Lung (tissue), 12 donors: ENCODE results near the gene MAP3K14. TPM values are rescaled to one million over a fixed set of nuclear protein-coding genes. Genes with fewer than 3 reads are reported as not detected.

Source experiments
- ATAC-seq: fragments of 200-7000 bp; cut with Tn5 transposase; one replicate; pipeline ENCODE4 v1.9.1; 2020; ENCODE audit warnings: moderate number of reproducible peaks; ENCODE audit not compliant: insufficient read depth, low FRiP score
- DNase-seq, 3 donors: peaks; one replicate each; pipeline ENCODE4 v3.0.0-alpha.2; 2013 to 2017
- H3K27ac ChIP-seq, 2 donors: one replicate each; pipeline ENCODE4 v1.5.1; 2013; ENCODE audit warnings: mild to moderate bottlenecking in 2 of 2, moderate library complexity in 2 of 2, control low read depth in 1 of 2, inconsistent platforms in 1 of 2, low read depth in 1 of 2, low read length in 1 of 2
- H3K27me3 ChIP-seq, 3 donors: one replicate each; pipeline ENCODE4 v1.5.1; 2013; ENCODE audit warnings: low read length in 2 of 3; ENCODE audit not compliant: control insufficient read depth in 3 of 3, insufficient read depth in 3 of 3
- H3K36me3 ChIP-seq, 4 donors: one replicate each; pipeline ENCODE4 v1.5.1; 2013; ENCODE audit warnings: low read length in 4 of 4, mild to moderate bottlenecking in 1 of 4, moderate library complexity in 1 of 4; ENCODE audit not compliant: control insufficient read depth in 4 of 4, insufficient read depth in 4 of 4
- H3K4me1 ChIP-seq, 5 donors: one replicate each; pipeline ENCODE4 v1.5.1; 2013; ENCODE audit warnings: low read length in 5 of 5, mild to moderate bottlenecking in 2 of 5, moderate library complexity in 1 of 5; ENCODE audit not compliant: control insufficient read depth in 5 of 5, insufficient read depth in 5 of 5
- H3K4me3 ChIP-seq: one replicate; pipeline ENCODE4 v1.5.1; 2013; ENCODE audit warnings: mild to moderate bottlenecking, control low read depth, moderate library complexity
- H3K9ac ChIP-seq, 2 donors: one replicate each; pipeline ENCODE4 v1.5.1; 2013; ENCODE audit warnings: low read length in 2 of 2, control low read depth in 1 of 2; ENCODE audit not compliant: insufficient read depth in 1 of 2
- H3K9me3 ChIP-seq, 4 donors: one replicate each; pipeline ENCODE4 v1.5.1; 2013; ENCODE audit warnings: low read length in 3 of 4, mild to moderate bottlenecking in 1 of 4, moderate library complexity in 1 of 4; ENCODE audit not compliant: control insufficient read depth in 4 of 4, insufficient read depth in 3 of 4
- CTCF ChIP-seq: IDR thresholded peaks from 2 replicates; pipeline ENCODE4 v1.5.1; 2012; ENCODE audit warnings: mild to moderate bottlenecking; ENCODE audit errors: control extremely low read depth, extremely low read depth
- WGBS, 2 donors: extraction: QIAGEN DNeasy Blood & Tissue Kit; methylation state at CpG; one replicate each; pipeline ENCODE4 v1.1.7; 2013; 5-methylcytosine and 5-hydroxymethylcytosine counted together
- polyA plus RNA-seq, 2 donors: library from polyadenylated mRNA; stranded (reverse); fragments of 200-250 nt; gene quantifications; one replicate each; pipeline ENCODE4 v1.2.1, GENCODE V29; 2013
- total RNA-seq, 2 donors: library from RNA; depleted of rRNA in 1 of 2; stranded (reverse); fragments of >200 nt in 1 of 2; gene quantifications; one replicate each; pipeline ENCODE4 v1.2.1, GENCODE V29; 2014 to 2021
- donor health status: control.
- donor health status: control.
- donor health status: Bipolar disorder and iron deficiency.
- donor health status: healthy.
- donor health status: DM: yes; HTN: yes; CAD: no.

Gene MAP3K14
- total and polyA plus RNA-seq, 4 donors = 5.9 to 13.5 (median 7.8) TPM

GRCh38 chr17:45363498-45363897, 46.7 kb upstream of the MAP3K14 start:
- Histone ChIP-seq H3K9me3 (no peaks in the 10 kb centered on the region), H3K9ac (no peak overlapping the region), H3K27ac (no peak overlapping the region), H3K4me1 (peaks cover 0 to 6% (median 0%) of the 10 kb centered on the region in 5 donors), H3K36me3 (no peaks in the 10 kb centered on the region), H3K4me3 (no peak overlapping the region), H3K27me3 (peaks cover 0 to 3% (median 2%) of the 10 kb centered on the region in 3 donors)
- DNase-seq (no peak), ATAC-seq (no peak)
- no peak for TF ChIP-seq CTCF
- 88 to 93% methylated on average over 3 of the region's 3 CpGs for WGBS, 2 donors

GRCh38 chr17:45361976-45362375, 45.2 kb upstream of the MAP3K14 start:
- Histone ChIP-seq H3K4me1 (peaks cover 0 to 6% (median 0%) of the 10 kb centered on the region in 5 donors), H3K4me3 (no peak overlapping the region), H3K9me3 (no peaks in the 10 kb centered on the region), H3K27me3 (peaks cover 0 to 3% (median 2%) of the 10 kb centered on the region in 3 donors), H3K27ac (no peak overlapping the region), H3K36me3 (no peaks in the 10 kb centered on the region), H3K9ac (no peak overlapping the region)
- 78 to 87% methylated on average over 4 of the region's 4 CpGs for WGBS, 2 donors
- ATAC-seq (no peak), DNase-seq (no peak)
- no peak for TF ChIP-seq CTCF

- DNase-seq = no peak
- Histone ChIP-seq H3K27ac (no peak overlapping the region), H3K4me3 (no peak overlapping the region), H3K36me3 (no peaks in the 10 kb centered on the region), H3K9ac (no peak overlapping the region), H3K27me3 (peaks cover 0 to 3% (median 2%) of the 10 kb centered on the region in 3 donors), H3K4me1 (peaks cover 0 to 6% (median 0%) of the 10 kb centered on the region in 5 donors), H3K9me3 (no peaks in the 10 kb centered on the region)
- no peak for TF ChIP-seq CTCF
- no peak for ATAC-seq
- WGBS, 2 donors = 86 to 93% methylated on average over 3 of the region's 3 CpGs
Observed at GRCh38 chr17:45361451-45361850, 44.6 kb upstream of the MAP3K14 start.

- 94 to 97% methylated on average over 5 of the region's 5 CpGs for WGBS, 2 donors
- Histone ChIP-seq H3K27ac (no peak overlapping the region), H3K9ac (no peak overlapping the region), H3K4me3 (no peak overlapping the region), H3K27me3 (peaks cover 0 to 5% (median 2%) of the 10 kb centered on the region in 3 donors), H3K9me3 (no peaks in the 10 kb centered on the region), H3K4me1 (no peaks in the 10 kb centered on the region), H3K36me3 (no peaks in the 10 kb centered on the region)
- no peak for ATAC-seq
- DNase-seq = no peak
- TF ChIP-seq CTCF = no peak
Observed at GRCh38 chr17:45357364-45357997, 40.7 kb upstream of the MAP3K14 start.
